GM13976 (cell line): ENCODE measurements around the gene TMEM163.
"Not testable (repeated sequence)": the region's sequence is repeated elsewhere in the genome, so short reads cannot be mapped to it uniquely, and the experiment has no call there.

ENCODE experiments used
- DNase-seq: peaks from one replicate; pipeline ENCODE4 v3.0.0; 2012; ENCODE audit warnings: low spot score
- in situ Hi-C: fragments of 300-500 bp; cut with MboI; formaldehyde crosslinking; loops from one replicate; pipeline ENCODE4 v1.12.0; 2022; ENCODE audit warnings: low sequenced_read_pairs, mixed read lengths, inconsistent platforms; ENCODE audit not compliant: unreplicated experiment
- TF ChIP-seq, protein P1 (sequence below): IDR thresholded peaks from 2 replicates; pipeline ENCODE4 v1.5.1; 2012; ENCODE audit warnings: borderline replicate concordance, mild to moderate bottlenecking; ENCODE audit not compliant: insufficient read depth; ENCODE audit errors: extremely low read depth, missing control alignments, control extremely low read depth

TMEM163 gene

DNA sequence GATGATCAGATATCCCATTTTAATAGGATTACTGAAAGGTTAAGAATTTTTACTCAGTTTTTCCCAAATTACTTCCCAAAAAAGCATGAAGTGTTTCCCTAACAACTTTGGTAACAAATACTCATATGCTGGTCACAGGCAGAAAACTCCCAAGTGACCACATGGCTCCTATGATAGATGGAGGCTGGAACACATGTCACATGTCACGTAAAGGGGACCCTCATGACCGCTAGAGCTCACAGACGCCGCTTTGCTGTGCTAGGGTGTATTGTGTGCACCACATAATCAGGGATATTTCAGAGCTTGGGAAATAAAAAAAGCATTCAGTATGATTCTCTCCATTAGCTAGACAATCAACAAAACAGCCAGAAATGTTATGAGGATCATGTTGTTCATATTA lies 228.2 kb downstream of the TMEM163 start:
- no peak for DNase-seq
- TF ChIP-seq, protein P1, sequence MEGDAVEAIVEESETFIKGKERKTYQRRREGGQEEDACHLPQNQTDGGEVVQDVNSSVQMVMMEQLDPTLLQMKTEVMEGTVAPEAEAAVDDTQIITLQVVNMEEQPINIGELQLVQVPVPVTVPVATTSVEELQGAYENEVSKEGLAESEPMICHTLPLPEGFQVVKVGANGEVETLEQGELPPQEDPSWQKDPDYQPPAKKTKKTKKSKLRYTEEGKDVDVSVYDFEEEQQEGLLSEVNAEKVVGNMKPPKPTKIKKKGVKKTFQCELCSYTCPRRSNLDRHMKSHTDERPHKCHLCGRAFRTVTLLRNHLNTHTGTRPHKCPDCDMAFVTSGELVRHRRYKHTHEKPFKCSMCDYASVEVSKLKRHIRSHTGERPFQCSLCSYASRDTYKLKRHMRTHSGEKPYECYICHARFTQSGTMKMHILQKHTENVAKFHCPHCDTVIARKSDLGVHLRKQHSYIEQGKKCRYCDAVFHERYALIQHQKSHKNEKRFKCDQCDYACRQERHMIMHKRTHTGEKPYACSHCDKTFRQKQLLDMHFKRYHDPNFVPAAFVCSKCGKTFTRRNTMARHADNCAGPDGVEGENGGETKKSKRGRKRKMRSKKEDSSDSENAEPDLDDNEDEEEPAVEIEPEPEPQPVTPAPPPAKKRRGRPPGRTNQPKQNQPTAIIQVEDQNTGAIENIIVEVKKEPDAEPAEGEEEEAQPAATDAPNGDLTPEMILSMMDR: no peak
- in situ Hi-C loops: no loop called here

DNA sequence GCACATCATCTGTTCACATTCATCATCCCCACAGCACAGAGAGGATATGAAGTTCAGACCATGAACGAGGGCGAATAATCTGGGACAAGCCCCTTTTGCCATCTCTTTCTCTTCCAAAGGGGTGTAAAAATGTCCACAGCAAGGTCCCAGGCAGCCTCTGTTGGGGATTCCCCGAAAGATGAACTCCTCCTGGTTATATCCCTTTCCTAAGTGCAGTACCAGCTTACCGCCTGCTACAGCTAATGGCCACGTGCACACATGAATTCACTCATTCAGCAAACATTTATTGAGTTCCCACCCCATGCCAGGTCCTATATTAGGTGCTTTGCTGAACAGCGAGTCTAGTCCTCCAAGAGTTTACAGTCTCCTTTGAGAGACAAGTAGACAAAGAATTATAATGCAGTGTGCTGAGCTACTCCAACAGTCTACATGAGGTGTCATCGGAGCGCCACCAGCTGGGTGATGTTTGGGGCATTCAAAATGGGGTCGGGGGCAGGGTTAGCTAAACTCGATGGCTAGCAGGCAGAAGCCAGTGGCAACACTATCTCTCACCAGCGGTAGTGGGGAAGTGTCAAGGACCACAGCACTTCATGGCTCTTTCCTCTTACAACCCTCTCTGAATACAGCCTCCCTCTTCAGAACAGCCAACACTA lies 228.9 kb downstream of the TMEM163 start:
- in situ Hi-C loops: no loop called here
- TF ChIP-seq, protein P1: no peak
- no peak for DNase-seq

DNA sequence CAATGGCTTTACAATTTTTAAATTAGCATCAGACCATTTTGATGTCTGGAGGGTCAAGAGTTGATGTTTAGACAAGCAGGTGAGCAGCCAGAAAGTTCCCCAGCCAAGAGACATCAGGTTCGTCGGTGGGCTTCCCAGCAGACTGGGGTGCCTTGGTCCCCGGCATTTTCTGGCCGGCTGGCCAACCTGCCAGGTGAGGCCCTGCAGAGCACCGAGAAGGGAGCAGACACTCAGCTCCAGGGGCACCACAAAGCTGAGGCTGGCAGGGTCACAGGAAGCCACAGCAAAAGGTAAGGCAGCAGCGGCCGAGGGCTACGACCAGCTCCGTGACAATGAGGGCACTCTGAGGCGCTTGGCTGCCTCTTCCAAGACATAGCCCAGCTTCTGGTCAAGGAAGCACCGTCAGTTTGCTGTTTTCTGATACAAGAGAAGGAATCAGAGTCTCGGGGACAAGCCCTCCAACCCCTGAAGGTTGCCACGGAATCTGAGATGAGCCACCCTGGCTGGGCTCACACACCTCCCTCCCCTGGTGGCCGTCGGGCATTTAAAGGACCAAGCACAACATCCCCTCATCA lies 235.9 kb downstream of the TMEM163 start:
- in situ Hi-C loops: no loop called here
- TF ChIP-seq, protein P1: no peak
- DNase-seq: no peak

DNA sequence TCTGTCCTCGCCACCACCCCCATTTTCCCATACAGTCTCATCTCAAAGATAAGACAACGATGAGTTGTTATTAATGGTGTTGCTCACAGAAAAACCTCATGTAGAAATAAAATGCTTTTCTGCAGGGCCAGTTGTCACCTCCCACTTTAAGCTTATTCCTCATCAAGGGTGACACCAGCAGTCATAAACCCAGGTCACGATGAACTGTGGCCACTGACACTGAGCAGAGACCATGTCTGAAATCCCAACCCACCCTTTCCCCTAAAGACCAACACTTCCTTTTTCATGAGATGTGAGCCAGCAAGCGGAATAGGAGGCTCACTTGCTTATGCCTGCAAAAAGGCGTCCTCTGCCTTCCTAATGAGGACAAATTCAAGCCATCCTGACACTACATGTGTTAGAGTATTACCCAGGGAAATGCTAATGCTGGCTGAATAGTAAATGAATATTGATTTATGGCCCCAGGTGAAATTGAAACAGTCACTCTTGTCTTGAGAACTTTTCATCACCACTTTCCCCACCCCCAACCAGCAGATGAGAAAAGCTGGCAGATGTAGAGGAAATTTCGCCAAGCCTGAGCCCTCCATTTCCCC lies 236.6 kb downstream of the TMEM163 start:
- TF ChIP-seq, protein P1: no peak
- in situ Hi-C loops: no loop called here
- DNase-seq: no peak

DNA sequence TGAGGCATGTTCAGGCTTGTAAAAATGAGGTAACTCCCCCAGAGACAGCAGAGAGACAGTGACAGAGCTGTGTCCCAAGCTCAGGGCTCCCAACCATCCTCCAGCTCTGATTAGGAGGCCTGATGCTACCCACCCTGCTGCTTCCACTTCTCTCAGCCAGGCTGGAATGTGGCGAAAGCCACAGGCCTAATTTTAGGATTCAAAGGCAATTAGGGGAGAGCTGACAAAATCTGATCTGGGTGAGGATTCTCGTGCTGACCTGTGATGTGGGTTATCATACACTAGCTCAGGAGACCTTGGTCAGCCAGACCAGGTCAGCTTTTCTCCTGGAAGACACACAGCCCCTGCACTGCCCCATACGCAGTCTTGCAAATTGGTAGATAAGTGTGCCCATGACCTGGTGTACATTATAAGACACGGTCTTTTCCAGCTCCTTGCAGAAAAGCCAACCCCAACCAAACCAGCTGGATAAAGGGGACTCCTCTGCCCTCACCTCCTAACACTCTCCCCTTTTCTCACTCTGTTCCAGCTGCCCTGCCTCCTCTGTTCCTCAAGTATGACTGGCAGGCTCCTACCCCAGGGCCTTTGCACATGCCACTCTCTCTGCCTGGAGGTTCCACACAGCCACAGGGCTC lies 239.0 kb downstream of the TMEM163 start:
- TF ChIP-seq, protein P1: no peak
- in situ Hi-C loops: no loop called here
- DNase-seq: no peak

DNA sequence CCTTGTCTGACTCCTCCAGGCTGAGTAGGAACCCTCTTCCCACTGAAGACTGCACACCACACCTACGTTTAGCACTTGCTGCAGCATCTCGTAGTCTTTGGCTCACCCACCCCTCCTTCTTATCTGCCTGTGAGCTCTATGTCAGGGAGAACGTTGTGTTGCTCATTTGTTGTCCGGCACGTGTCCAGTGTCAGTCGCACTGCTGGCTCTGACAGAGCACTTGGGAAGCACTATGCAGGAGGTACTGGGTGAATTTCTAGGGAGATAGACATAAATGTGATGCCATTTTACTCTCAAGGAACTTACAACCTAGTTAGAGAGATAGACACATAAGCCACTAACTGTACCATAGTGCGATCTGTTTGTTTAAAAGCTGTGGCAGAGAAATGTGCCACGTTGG lies 241.8 kb downstream of the TMEM163 start:
- DNase-seq, in situ Hi-C loops: not testable (repeated sequence)
